GM12878 (cell line): ENCODE measurements around the gene ZNF546. TPM values are rescaled to one million over a fixed set of nuclear protein-coding genes. Genes with fewer than 3 reads are reported as not detected.

Experiments used
- ATAC-seq: fragments of 200-7000 bp; cut with Tn5 transposase; 3 replicates; pipeline ENCODE4 v1.9.1; 2020; ENCODE audit warnings: mild to moderate bottlenecking, moderate library complexity
- BruUV-seq: library from RNA; stranded (reverse); fragments of 400-500 nt; replicated peaks from 2 replicates; lab custom pipeline; 2021; lab: Mats Ljungman, UMichigan
- CTCF ChIA-PET: fragments of 300-600 bp; sonication (Branson Sonifier 250); formaldehyde crosslinking; extraction: SDS; loops from one replicate; lab custom pipeline; 2021; ENCODE audit warnings: inconsistent platforms; lab: Yijun Ruan, JAX
- POLR2A ChIA-PET: fragments of 350-600 bp; formaldehyde crosslinking; extraction: SDS; loops from one replicate; lab custom pipeline; 2021; ENCODE audit warnings: inconsistent platforms; lab: Charles Lee
- RAD21 ChIA-PET: fragments of 300-600 bp; sonication (Branson Sonifier 250); formaldehyde crosslinking; loops from one replicate; lab custom pipeline; 2023; ENCODE audit warnings: antibody characterized with exemption; ENCODE audit not compliant: unreplicated experiment; lab: Charles Lee
- SMC1A ChIA-PET: fragments of 300-600 bp; sonication (Branson Sonifier 250); formaldehyde crosslinking; loops from one replicate; lab custom pipeline; 2023; ENCODE audit not compliant: unreplicated experiment, uncharacterized antibody; lab: Charles Lee
- DNase-seq: peaks from one replicate; pipeline ENCODE4 v3.0.0-alpha.2; 2011; ENCODE audit warnings: low read depth, low spot score
- FAIRE-seq: peaks from 3 replicates; lab custom pipeline; 2011; peaks lifted over from hg19 to GRCh38; lab: Jason Lieb, UNC
- H2AFZ ChIP-seq: 2 replicates; pipeline ENCODE4 v1.6.0; 2011; ENCODE audit warnings: low read depth, low read length, control low read depth; ENCODE audit not compliant: control insufficient read depth
- H3K27ac ChIP-seq: 2 replicates; pipeline ENCODE4 v1.5.1; 2011; ENCODE audit warnings: control low read depth; ENCODE audit not compliant: control insufficient read depth, insufficient read depth
- H3K27me3 ChIP-seq, 2 experiments: replicated peaks in 1 of 2; 2 replicates each; pipeline versions ENCODE4 v1.6.0 to v1.6.1; 2011; ENCODE audit warnings: low read length in 1 of 2; ENCODE audit not compliant: control insufficient read depth in 2 of 2, insufficient read depth in 2 of 2
- H3K36me3 ChIP-seq, 2 experiments: 2 replicates each; pipeline ENCODE4 v1.5.1; 2011; ENCODE audit warnings: low read length in 1 of 2; ENCODE audit not compliant: control insufficient read depth in 2 of 2, insufficient read depth in 2 of 2
- H3K4me1 ChIP-seq: 2 replicates; pipeline ENCODE4 v1.6.1; 2011; ENCODE audit warnings: mild to moderate bottlenecking, low read length, moderate library complexity, mixed read lengths; ENCODE audit not compliant: control insufficient read depth, insufficient read depth
- H3K4me2 ChIP-seq: 2 replicates; pipeline ENCODE4 v1.6.0; 2011; ENCODE audit warnings: control low read depth; ENCODE audit not compliant: control insufficient read depth, insufficient read depth
- H3K4me3 ChIP-seq: fragments of 200-600 bp; sonication (generic); 2 replicates; pipeline ENCODE4 v1.5.1; 2016
- H3K79me2 ChIP-seq: 2 replicates; pipeline ENCODE4 v1.6.0; 2011; ENCODE audit warnings: low read length; ENCODE audit not compliant: control insufficient read depth, insufficient read depth
- H3K9ac ChIP-seq: 2 replicates; pipeline ENCODE4 v1.8.0; 2011; ENCODE audit warnings: low read length, control low read depth, mixed read lengths; ENCODE audit not compliant: control insufficient read depth, insufficient read depth
- H3K9me3 ChIP-seq: replicated peaks from 3 replicates; pipeline ENCODE4 v1.5.1; 2011; ENCODE audit warnings: mild to moderate bottlenecking, low read length; ENCODE audit not compliant: control insufficient read depth, insufficient read depth
- H4K20me1 ChIP-seq: 2 replicates; pipeline ENCODE4 v1.6.0; 2011; ENCODE audit not compliant: control insufficient read depth, insufficient read depth
- ATF3 ChIP-seq: IDR thresholded peaks from 2 replicates; pipeline ENCODE4 v1.6.1; 2011; ENCODE audit warnings: low read depth, mild to moderate bottlenecking, low read length, moderate library complexity, borderline replicate concordance; ENCODE audit errors: extremely low read depth
- BCL11A ChIP-seq: IDR thresholded peaks from 2 replicates; pipeline ENCODE4 v1.6.1; 2011; ENCODE audit warnings: low read depth, low read length
- EZH2 ChIP-seq: IDR thresholded peaks from 2 replicates; pipeline ENCODE4 v1.6.1; 2012; ENCODE audit warnings: low read depth, mild to moderate bottlenecking, control low read depth, inconsistent platforms, low read length, borderline replicate concordance; ENCODE audit not compliant: control insufficient read depth
- MTA2 ChIP-seq: fragments of 450-650 bp; IDR thresholded peaks from 2 replicates; pipeline ENCODE4 v1.6.1; 2016; ENCODE audit warnings: low read depth, mild to moderate bottlenecking, moderate library complexity
- MYC ChIP-seq: IDR thresholded peaks from 2 replicates; pipeline ENCODE4 v1.6.1; 2011; ENCODE audit warnings: mild to moderate bottlenecking, low read length, moderate library complexity, inconsistent platforms; ENCODE audit not compliant: insufficient read depth, insufficient replicate concordance, insufficient read length, severe bottlenecking
- NR2F1 ChIP-seq: fragments of 450-650 bp; conservative IDR thresholded peaks from 2 replicates; pipeline ENCODE4 v1.6.1; 2017; ENCODE audit warnings: mild to moderate bottlenecking
- NRF1 ChIP-seq: conservative IDR thresholded peaks from 2 replicates; pipeline ENCODE4 v1.6.1; 2011; ENCODE audit warnings: mild to moderate bottlenecking, low read depth, low read length, improper control_type of control experiment
- STAT3 ChIP-seq: IDR thresholded peaks from 2 replicates; pipeline ENCODE4 v1.6.1; 2011; ENCODE audit warnings: low read depth, low read length, improper control_type of control experiment
- TCF3 ChIP-seq: IDR thresholded peaks from 2 replicates; pipeline ENCODE4 v1.6.1; 2012; ENCODE audit warnings: low read depth, mild to moderate bottlenecking, low read length, borderline replicate concordance; ENCODE audit not compliant: insufficient read depth
- ZBTB4 ChIP-seq: fragments of 450-650 bp; formaldehyde crosslinking; IDR thresholded peaks from 2 replicates; pipeline ENCODE4 v1.4.0; 2022; ENCODE audit warnings: mild to moderate bottlenecking, moderate library complexity
- WGBS: methylation state at CpG from one replicate; pipeline ENCODE4 v1.1.6; 2016; ENCODE audit warnings: low lambda C conversion rate; ENCODE audit not compliant: insufficient replicate concordance, insufficient coverage; ENCODE audit errors: missing lambda C conversion rate; 5-methylcytosine and 5-hydroxymethylcytosine counted together
- in situ Hi-C: fragments of 300-500 bp; cut with MboI; formaldehyde crosslinking; loops from 9 replicates; pipeline ENCODE4 v1.14.3; 2018; ENCODE audit warnings: mixed read lengths
- intact Hi-C: fragments of 100-400 bp; cut with micrococcal nuclease; formaldehyde crosslinking; loops from one replicate; pipeline ENCODE4 v1.14.2; 2022; ENCODE audit not compliant: unreplicated experiment
- polyA plus RNA-seq, 11 experiments: library from polyadenylated mRNA; depleted of rRNA in 4 of 11; unstranded in 6 of 11; stranded (reverse) in 5 of 11; fragments of >200 nt; fragmentation: Nextera tagmentation in 4 of 11; fragmentation: Illumina TruSeq in 1 of 11; extraction: Ambion mirVana in 4 of 11; extraction: Trizol in 1 of 11; gene quantifications; 1 replicate in 1 of 11; 2 replicates in 10 of 11; pipeline versions ENCODE4 v1.2.1 to v1.2.3, GENCODE V29; 2011 to 2016; ENCODE audit warnings: inconsistent platforms in 2 of 11, missing spikeins in 2 of 11, low read depth in 1 of 11
- total RNA-seq, 4 experiments: library from RNA; depleted of rRNA in 3 of 4; stranded (reverse); fragments of >200 nt in 3 of 4; fragmentation: Illumina TruSeq in 1 of 4; extraction: Trizol in 1 of 4; gene quantifications; 2 replicates each; pipeline versions ENCODE4 v1.2.1 to v1.2.3, GENCODE V29; 2013 to 2021

The ZNF546 gene
- total and polyA plus RNA-seq, 10 of the 15 experiments (the other 5 are each of a cell fraction or from before 2014, with no cell fraction given) = 0.88 to 4.1 (median 2.4) TPM

- POLR2A ChIA-PET = no interaction called here
- Histone ChIP-seq H3K4me2 (no peak overlapping the region), H3K27ac (no peak overlapping the region), H4K20me1 (no peaks in the 10 kb centered on the region), H2AFZ (no peak overlapping the region), H3K9me3 (no peaks in the 10 kb centered on the region; the same call in 2 of the 3 replicates), H3K9ac (no peak overlapping the region), H3K36me3 (no peaks in the 10 kb centered on the region), H3K4me1 (0 out of 2 replicates have a peak, but pooled peaks cover 2% of the 10 kb centered on the region), H3K4me3 (no peak overlapping the region), H3K27me3 (no peaks in the 10 kb centered on the region), H3K79me2 (no peaks in the 10 kb centered on the region)
- ATAC-seq (no peak), FAIRE-seq (no peak), DNase-seq (no peak)
- in situ Hi-C loops = no loop called here
- SMC1A ChIA-PET = interaction anchor here (0.7 kb wide), 1 partner anchor 11 kb away, joined by 3 read pairs; no protein-coding TSS in a partner anchor
- intact Hi-C loops = no loop called here
- BruUV-seq = no TSS peak
- TF ChIP-seq TCF3 (no peak), EZH2 (no peak), ATF3 (no peak), BCL11A (no peak), MYC (no peak), MTA2 (no peak), STAT3 (no peak), ZBTB4 (no peak), NRF1 (no peak), NR2F1 (no peak)
- RAD21 ChIA-PET = no interaction called here
- CTCF ChIA-PET = no interaction called here
- WGBS = 51% methylated on average over 3 of the region's 3 CpGs
Observed at GRCh38 chr19:39963898-39964297, 33.0 kb upstream of the ZNF546 start.
